ENCODE measurements around the gene CELF4.

DNA sequence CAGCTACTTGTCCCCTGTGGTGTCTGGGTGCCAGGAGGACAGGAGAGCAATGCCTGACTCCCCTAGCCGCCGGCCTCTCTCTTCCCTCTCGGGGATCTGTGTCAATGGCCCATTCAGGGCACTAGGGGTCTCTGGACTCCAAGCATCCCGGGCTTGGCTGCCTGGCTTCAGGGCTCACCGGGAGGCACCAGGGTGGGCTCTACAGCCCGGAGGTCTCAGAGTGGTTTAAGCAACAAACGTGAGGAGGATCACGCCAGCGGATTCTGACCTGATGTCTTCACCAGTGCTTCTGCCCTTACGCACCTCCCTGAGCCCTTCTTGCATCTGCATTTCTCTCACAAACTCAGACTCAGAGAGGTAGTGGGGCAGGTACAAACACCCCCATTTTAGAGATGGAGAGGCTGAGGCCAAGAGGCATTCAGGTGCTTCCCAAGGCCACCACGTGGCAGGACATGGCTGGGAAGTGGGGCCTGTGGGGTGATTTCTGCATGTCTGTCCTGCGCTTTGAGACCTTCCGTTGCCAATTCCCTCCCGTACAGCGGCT is 243.0 kb downstream of the CELF4 start:
- TF ChIP-seq, protein P1, sequence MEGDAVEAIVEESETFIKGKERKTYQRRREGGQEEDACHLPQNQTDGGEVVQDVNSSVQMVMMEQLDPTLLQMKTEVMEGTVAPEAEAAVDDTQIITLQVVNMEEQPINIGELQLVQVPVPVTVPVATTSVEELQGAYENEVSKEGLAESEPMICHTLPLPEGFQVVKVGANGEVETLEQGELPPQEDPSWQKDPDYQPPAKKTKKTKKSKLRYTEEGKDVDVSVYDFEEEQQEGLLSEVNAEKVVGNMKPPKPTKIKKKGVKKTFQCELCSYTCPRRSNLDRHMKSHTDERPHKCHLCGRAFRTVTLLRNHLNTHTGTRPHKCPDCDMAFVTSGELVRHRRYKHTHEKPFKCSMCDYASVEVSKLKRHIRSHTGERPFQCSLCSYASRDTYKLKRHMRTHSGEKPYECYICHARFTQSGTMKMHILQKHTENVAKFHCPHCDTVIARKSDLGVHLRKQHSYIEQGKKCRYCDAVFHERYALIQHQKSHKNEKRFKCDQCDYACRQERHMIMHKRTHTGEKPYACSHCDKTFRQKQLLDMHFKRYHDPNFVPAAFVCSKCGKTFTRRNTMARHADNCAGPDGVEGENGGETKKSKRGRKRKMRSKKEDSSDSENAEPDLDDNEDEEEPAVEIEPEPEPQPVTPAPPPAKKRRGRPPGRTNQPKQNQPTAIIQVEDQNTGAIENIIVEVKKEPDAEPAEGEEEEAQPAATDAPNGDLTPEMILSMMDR (conservative IDR thresholded peaks at IDR 0.05; ENCODE audit: low read depth, low read length) = peak; percentile 54
- no peak for TF ChIP-seq EZH2 (IDR thresholded peaks at IDR 0.05; ENCODE audit: low read length, unreplicated experiment)

Data from PC-3 (cell line).